NCI-H82 treated with DMSO at 0.1 percent for 48 hours (cell line): ENCODE measurements around the gene GYG1.

Experiments
- DNase-seq: peaks from one replicate; lab custom pipeline; 2025; ENCODE audit not compliant: unreplicated experiment; lab: John Stamatoyannopoulos, UW

The GYG1 gene

GRCh38 chr3:148991219-148992026 lies at the start of gene GYG1:
GYG1 (plus strand) TSS chr3:148991540; CDS start chr3:148991641, 101 bp downstream.
- DNase-seq, result no peak

DNA sequence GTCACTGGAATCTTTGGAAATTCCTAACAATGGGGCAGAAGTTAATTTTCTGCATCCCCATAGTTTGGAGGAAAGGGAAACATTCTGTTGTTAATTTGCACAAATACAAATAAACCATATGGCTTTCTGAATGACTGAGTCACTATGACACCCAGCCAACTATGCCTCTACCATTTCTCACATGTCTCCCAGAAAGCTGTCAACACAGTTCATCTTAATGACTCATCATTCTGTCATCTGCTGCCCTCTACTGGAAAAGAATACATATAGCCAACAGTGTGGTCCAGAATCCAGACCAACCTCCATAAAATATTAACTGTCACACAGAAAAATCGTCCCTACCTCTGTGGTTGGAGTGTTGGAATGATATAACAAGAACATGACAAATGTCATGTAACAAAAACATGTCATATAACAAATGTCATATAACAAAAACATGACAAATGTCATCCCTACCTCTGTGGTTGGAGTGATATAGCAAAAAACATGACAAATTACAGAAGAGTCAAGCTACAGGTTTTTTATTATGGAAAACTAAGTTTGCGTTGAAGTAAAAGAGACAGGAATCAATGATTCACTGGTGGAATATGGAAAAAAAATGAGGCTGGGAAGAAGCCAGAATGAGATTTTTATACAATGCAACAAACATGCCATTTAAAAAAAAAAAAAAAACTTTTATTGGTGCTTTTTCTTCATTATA lies 47.7 kb upstream of the GYG1 start:
- DNase-seq, result peak; percentile 64

GRCh38 chr3:148945116-148945515 lies 46.2 kb upstream of the GYG1 start:
- DNase-seq, result no peak

GRCh38 chr3:148948913-148949657 lies 42.3 kb upstream of the GYG1 start:
- DNase-seq, result no peak

DNA sequence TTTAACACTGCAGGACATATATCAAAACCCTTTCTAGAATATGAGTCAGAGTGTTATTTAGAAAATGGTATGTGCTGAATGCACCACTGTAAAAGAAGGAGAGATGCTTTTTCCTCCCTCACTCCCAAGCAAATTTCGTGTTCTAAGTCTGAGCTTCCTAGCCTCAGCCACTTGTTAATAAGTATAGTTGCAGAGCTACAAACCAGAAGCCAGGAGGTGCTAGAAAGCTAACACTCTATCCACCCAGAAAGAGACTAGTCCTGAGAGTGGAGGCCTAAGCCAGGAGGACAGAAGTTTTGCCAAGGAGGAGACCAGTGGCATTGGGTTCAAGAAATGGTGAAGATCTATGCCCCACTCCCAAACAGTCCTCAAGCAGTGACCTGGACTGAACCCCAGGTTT lies 40.5 kb upstream of the GYG1 start:
- DNase-seq, result no peak

- no peak for DNase-seq
Measured at GRCh38 chr3:148951599-148952361, 39.6 kb upstream of the GYG1 start.

DNA sequence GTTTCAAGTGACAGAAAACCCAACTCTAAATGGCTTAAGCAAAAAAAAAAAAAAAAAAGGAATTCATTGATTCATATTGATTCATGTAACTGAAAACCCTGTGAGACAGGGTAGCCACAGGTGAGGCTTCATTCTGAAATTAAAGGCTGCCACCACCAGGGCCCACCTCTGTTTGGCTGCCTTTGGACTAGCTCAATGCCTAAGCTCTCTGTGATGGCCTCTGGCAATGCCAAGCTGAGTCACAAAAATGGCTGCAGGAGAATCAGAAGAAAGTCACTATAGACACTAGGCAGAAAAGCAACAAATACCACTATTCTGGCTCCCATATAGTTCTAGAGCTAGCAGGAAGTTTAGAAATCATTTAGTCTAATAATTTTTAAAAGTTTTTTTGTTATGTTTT lies 38.2 kb upstream of the GYG1 start:
- DNase-seq, result no peak

- DNase-seq, result no peak
Measured at GRCh38 chr3:148954981-148955380, 36.4 kb upstream of the GYG1 start.

GRCh38 chr3:148955544-148956346 lies 35.6 kb upstream of the GYG1 start:
- peak; percentile 70 for DNase-seq

DNA sequence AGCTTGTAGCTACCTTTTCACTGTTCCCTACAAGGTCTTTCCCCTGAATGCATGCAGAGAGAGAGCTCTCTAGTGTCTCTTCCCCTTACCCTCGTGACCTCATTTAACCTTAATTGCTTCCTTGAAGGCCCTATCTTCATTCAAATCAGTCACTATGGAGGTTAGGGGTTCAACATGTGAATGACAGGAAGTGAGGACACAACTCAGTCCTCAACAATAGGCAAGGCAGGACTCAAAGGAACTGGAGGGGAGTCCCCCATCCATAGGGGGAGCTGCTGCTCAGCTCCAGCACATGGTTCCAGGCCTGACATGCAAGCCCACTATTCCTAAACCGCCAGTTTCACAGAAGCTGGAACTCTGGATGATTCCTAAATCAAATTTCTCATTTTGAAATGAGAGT lies 33.8 kb upstream of the GYG1 start:
- DNase-seq, result no peak

GRCh38 chr3:148958696-148959095 lies 32.6 kb upstream of the GYG1 start:
- DNase-seq, result no peak

GRCh38 chr3:148962513-148962912 lies 28.8 kb upstream of the GYG1 start:
- DNase-seq, result peak; percentile 41

DNA sequence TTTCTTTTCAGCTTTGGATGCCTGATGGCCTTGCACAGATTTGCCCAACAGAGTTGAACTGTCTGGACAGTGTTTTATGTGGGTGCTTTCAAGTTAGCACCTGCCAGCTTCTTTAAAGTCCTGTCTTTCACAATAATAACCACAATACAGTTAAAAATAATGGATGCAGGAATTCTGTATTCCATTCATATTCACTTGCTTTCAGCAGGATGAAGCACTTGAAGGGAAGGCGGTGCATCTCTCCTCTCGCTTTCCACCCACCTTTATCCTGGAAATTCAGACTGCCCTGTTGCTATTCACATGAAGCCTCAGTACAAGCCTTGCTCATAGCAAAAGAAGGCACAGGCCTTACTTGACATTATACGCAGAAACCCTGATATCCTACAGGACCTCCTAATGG lies 26.5 kb upstream of the GYG1 start:
- DNase-seq, result no peak

DNA sequence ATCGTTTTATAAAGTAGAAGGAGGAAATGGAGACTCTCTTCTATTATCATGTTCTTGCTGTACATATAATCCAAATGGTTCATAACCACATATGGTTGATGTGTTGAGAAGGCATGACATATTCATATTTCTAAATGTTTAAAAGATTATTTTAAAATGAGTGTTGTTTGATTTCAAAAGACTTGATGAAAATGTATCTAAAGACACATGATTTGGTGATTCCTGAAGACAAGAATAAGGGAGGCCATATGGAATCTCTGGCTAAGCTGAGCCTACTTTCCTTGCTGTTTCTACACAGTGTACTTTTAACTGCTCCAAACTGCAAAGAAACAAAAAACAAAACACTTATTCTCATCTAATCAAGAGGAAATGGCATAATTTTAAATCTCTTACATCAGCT lies 23.0 kb upstream of the GYG1 start:
- no peak for DNase-seq

DNA sequence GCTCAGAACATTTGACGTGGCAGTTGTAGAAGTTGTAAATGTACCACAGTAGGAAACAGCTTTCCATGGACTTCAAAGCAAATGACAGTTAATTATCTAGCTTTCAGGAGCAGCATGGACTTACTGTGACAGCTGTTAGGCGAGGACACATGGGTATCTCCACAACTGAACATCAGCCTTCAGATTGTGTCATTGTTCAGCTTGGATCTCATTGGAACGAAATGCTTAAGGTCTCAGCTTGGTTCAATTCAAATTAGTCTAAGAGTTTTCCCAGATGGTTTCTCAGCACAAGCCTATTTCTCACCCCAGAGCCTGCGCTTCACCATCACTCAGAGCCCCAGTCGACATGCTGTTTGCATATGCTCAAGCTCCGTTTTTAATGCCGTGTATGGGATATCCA lies 21.1 kb upstream of the GYG1 start:
- DNase-seq, result peak; percentile 47

GRCh38 chr3:148971401-148972163 lies 19.8 kb upstream of the GYG1 start:
- no peak for DNase-seq

GRCh38 chr3:148974726-148975125 lies 16.6 kb upstream of the GYG1 start:
- DNase-seq, result no peak

- no peak for DNase-seq
Measured at GRCh38 chr3:148975248-148975647, 16.1 kb upstream of the GYG1 start.

GRCh38 chr3:148975696-148976095 lies 15.6 kb upstream of the GYG1 start:
- no peak for DNase-seq

GRCh38 chr3:148981273-148981672 lies 10.1 kb upstream of the GYG1 start:
- no peak for DNase-seq
